GM10847 (cell line): Measurements from ENCODE around the gene APC2.

Experiments
- POLR2A ChIP-seq: IDR thresholded peaks from 2 replicates; pipeline ENCODE4 v1.6.1; 2011; ENCODE audit not compliant: insufficient read length; ENCODE audit errors: extremely low read depth

Gene APC2

GRCh38 chr19:1447944-1448343 is 2.0 kb upstream of the APC2 start:
- no peak for TF ChIP-seq POLR2A

- no peak for TF ChIP-seq POLR2A
These were observed 1.1 kb downstream of the APC2 start for GRCh38 chr19:1450735-1451731.

GRCh38 chr19:1451916-1452801 is 2.2 kb downstream of the APC2 start:
- no peak for TF ChIP-seq POLR2A

GRCh38 chr19:1452802-1453524 is 3.0 kb downstream of the APC2 start:
- no peak for TF ChIP-seq POLR2A

GRCh38 chr19:1453525-1454364 is 3.8 kb downstream of the APC2 start:
- TF ChIP-seq POLR2A: no peak

- no peak for TF ChIP-seq POLR2A
These were observed 5.0 kb downstream of the APC2 start for GRCh38 chr19:1455002-1455335.

GRCh38 chr19:1455336-1456120 is 5.6 kb downstream of the APC2 start:
- no peak for TF ChIP-seq POLR2A

- no peak for TF ChIP-seq POLR2A
These were observed 6.4 kb downstream of the APC2 start for GRCh38 chr19:1456121-1456900.

GRCh38 chr19:1457031-1457739 is 7.3 kb downstream of the APC2 start:
- no peak for TF ChIP-seq POLR2A

- no peak for TF ChIP-seq POLR2A
These were observed 8.0 kb downstream of the APC2 start for GRCh38 chr19:1457892-1458291.

GRCh38 chr19:1459479-1459878 is 9.6 kb downstream of the APC2 start:
- TF ChIP-seq POLR2A: no peak

- no peak for TF ChIP-seq POLR2A
These were observed 10.4 kb downstream of the APC2 start for GRCh38 chr19:1460033-1460995.
